Ectodermal cell (in vitro differentiated cells): ENCODE measurements around the gene PRICKLE2.

Experiments
- H3K27ac ChIP-seq: 2 replicates; pipeline ENCODE4 v1.7.0; 2013; ENCODE audit warnings: mild to moderate bottlenecking, low read depth, low read length; ENCODE audit not compliant: insufficient read depth, poor library complexity, severe bottlenecking
- H3K27me3 ChIP-seq: 2 replicates; pipeline ENCODE4 v1.7.0; 2013; ENCODE audit warnings: mild to moderate bottlenecking, low read length; ENCODE audit not compliant: insufficient read depth, control insufficient read depth, poor library complexity, severe bottlenecking
- H3K36me3 ChIP-seq: one replicate; pipeline ENCODE4 v1.7.0; 2013; ENCODE audit warnings: low read length; ENCODE audit not compliant: control insufficient read depth, insufficient read depth
- H3K4me1 ChIP-seq: one replicate; pipeline ENCODE4 v1.7.0; 2013; ENCODE audit warnings: low read length; ENCODE audit not compliant: control insufficient read depth, insufficient read depth
- H3K4me3 ChIP-seq: 2 replicates; pipeline ENCODE4 v1.7.0; 2013; ENCODE audit warnings: low read depth, low read length, control low read depth; ENCODE audit not compliant: insufficient read depth
- H3K9me3 ChIP-seq: 2 replicates; pipeline ENCODE4 v1.7.0; 2013; ENCODE audit warnings: mild to moderate bottlenecking, low read length, moderate library complexity; ENCODE audit not compliant: control insufficient read depth
- WGBS, 2 experiments: methylation state at CpG; one replicate each; pipeline ENCODE4 v1.1.7; 2013; ENCODE audit warnings: missing lambda C conversion rate in 2 of 2; 5-methylcytosine and 5-hydroxymethylcytosine counted together

PRICKLE2 gene

GRCh38 chr3:64063983-64064438 is 161.3 kb downstream of the PRICKLE2 start:
- Histone ChIP-seq H3K36me3 (no peaks in the 10 kb centered on the region), H3K27ac (no peak overlapping the region), H3K27me3 (peaks cover 3% of the 10 kb centered on the region), H3K4me1 (peaks cover 22% of the 10 kb centered on the region), H3K9me3 (no peaks in the 10 kb centered on the region), H3K4me3 (no peak overlapping the region)
- WGBS, 2 experiments: 58 to 62% methylated on average over 2 of the region's 2 CpGs

- Histone ChIP-seq H3K9me3 (no peaks in the 10 kb centered on the region), H3K27me3 (peaks cover 3% of the 10 kb centered on the region), H3K4me3 (no peak overlapping the region), H3K27ac (no peak overlapping the region), H3K36me3 (no peaks in the 10 kb centered on the region), H3K4me1 (peaks cover 22% of the 10 kb centered on the region)
- WGBS, 2 experiments: 42 to 52% methylated on average over 4 to 5 of the region's 5 CpGs
Measured at GRCh38 chr3:64063207-64063982, 161.9 kb downstream of the PRICKLE2 start.

GRCh38 chr3:64061628-64062027 is 163.6 kb downstream of the PRICKLE2 start:
- no peaks in the 10 kb centered on the region for H3K9me3 ChIP-seq
- peaks cover 22% of the 10 kb centered on the region for H3K4me1 ChIP-seq
- H3K36me3 ChIP-seq: no peaks in the 10 kb centered on the region
- no peak overlapping the region for H3K27ac ChIP-seq
- H3K27me3 ChIP-seq: peaks cover 3% of the 10 kb centered on the region
- H3K4me3 ChIP-seq: no peak overlapping the region
- WGBS, 2 experiments: 90% methylated on average over 5 of the region's 5 CpGs

GRCh38 chr3:64059484-64060175 is 165.6 kb downstream of the PRICKLE2 start:
- H3K4me1 ChIP-seq: peaks cover 22% of the 10 kb centered on the region
- no peak overlapping the region for H3K4me3 ChIP-seq
- peaks cover 3% of the 10 kb centered on the region for H3K27me3 ChIP-seq
- H3K27ac ChIP-seq: no peak overlapping the region
- 93 to 96% methylated on average over 3 of the region's 3 CpGs for WGBS, 2 experiments
- no peaks in the 10 kb centered on the region for H3K9me3 ChIP-seq
- no peaks in the 10 kb centered on the region for H3K36me3 ChIP-seq

- Histone ChIP-seq H3K4me1 (peaks cover 26% of the 10 kb centered on the region), H3K4me3 (no peak overlapping the region), H3K27me3 (peaks cover 3% of the 10 kb centered on the region), H3K27ac (no peak overlapping the region), H3K36me3 (no peaks in the 10 kb centered on the region), H3K9me3 (no peaks in the 10 kb centered on the region)
- 90 to 93% methylated on average over 2 to 4 of the region's 4 CpGs for WGBS, 2 experiments
Measured at GRCh38 chr3:64058566-64058965, 166.7 kb downstream of the PRICKLE2 start.

GRCh38 chr3:64057231-64057630 is 168.0 kb downstream of the PRICKLE2 start:
- H3K9me3 ChIP-seq: no peaks in the 10 kb centered on the region
- no peak overlapping the region for H3K4me3 ChIP-seq
- WGBS, 2 experiments: 95% methylated on average over 3 to 4 of the region's 4 CpGs
- H3K36me3 ChIP-seq: no peaks in the 10 kb centered on the region
- H3K4me1 ChIP-seq: peaks cover 12% of the 10 kb centered on the region
- peaks cover 3% of the 10 kb centered on the region for H3K27me3 ChIP-seq
- no peak overlapping the region for H3K27ac ChIP-seq

GRCh38 chr3:64056606-64057180 is 168.6 kb downstream of the PRICKLE2 start:
- no peak overlapping the region for H3K4me3 ChIP-seq
- H3K27me3 ChIP-seq: peaks cover 3% of the 10 kb centered on the region
- H3K36me3 ChIP-seq: no peaks in the 10 kb centered on the region
- 84 to 93% methylated on average over 3 of the region's 3 CpGs for WGBS, 2 experiments
- peaks cover 7% of the 10 kb centered on the region for H3K4me1 ChIP-seq
- H3K9me3 ChIP-seq: no peaks in the 10 kb centered on the region
- no peak overlapping the region for H3K27ac ChIP-seq

- WGBS, 2 experiments: 92 to 93% methylated on average over 1 to 2 of the region's 2 CpGs
- H3K4me3 ChIP-seq: no peak overlapping the region
- peaks cover 7% of the 10 kb centered on the region for H3K4me1 ChIP-seq
- no peak overlapping the region for H3K27ac ChIP-seq
- H3K27me3 ChIP-seq: no peaks in the 10 kb centered on the region
- no peaks in the 10 kb centered on the region for H3K9me3 ChIP-seq
- no peaks in the 10 kb centered on the region for H3K36me3 ChIP-seq
Measured at GRCh38 chr3:64055076-64055475, 170.2 kb downstream of the PRICKLE2 start.

- 92 to 94% methylated on average over 3 of the region's 3 CpGs for WGBS, 2 experiments
- peaks cover 9% of the 10 kb centered on the region for H3K4me1 ChIP-seq
- H3K9me3 ChIP-seq: no peaks in the 10 kb centered on the region
- H3K27ac ChIP-seq: no peak overlapping the region
- H3K4me3 ChIP-seq: no peak overlapping the region
- no peaks in the 10 kb centered on the region for H3K27me3 ChIP-seq
- H3K36me3 ChIP-seq: no peaks in the 10 kb centered on the region
Measured at GRCh38 chr3:64054488-64054887, 170.8 kb downstream of the PRICKLE2 start.

- H3K27ac ChIP-seq: no peak overlapping the region
- H3K4me1 ChIP-seq: peaks cover 14% of the 10 kb centered on the region
- no peak overlapping the region for H3K4me3 ChIP-seq
- no peaks in the 10 kb centered on the region for H3K9me3 ChIP-seq
- WGBS, 2 experiments: 83 to 85% methylated on average over 2 of the region's 3 CpGs
- H3K27me3 ChIP-seq: no peaks in the 10 kb centered on the region
- H3K36me3 ChIP-seq: no peaks in the 10 kb centered on the region
Measured at GRCh38 chr3:64053581-64053980, 171.7 kb downstream of the PRICKLE2 start.
